Transverse colon (tissue), 4 donors: ENCODE results near the gene NUAK2. TPM values are rescaled to one million over a fixed set of nuclear protein-coding genes. Genes with fewer than 3 reads are reported as not detected.

ENCODE experiments used
- DNase-seq: peaks from one replicate; pipeline ENCODE4 v3.0.0-alpha.2; 2019
- H3K27ac ChIP-seq, 4 donors: fragments of 200-600 bp; sonication (generic); 2 replicates each; pipeline ENCODE4 v1.5.1; 2016 to 2018; ENCODE audit warnings: inconsistent platforms in 4 of 4
- H3K27me3 ChIP-seq: fragments of 200-600 bp; sonication (generic); 2 replicates; pipeline ENCODE4 v1.5.1; 2017; ENCODE audit warnings: inconsistent platforms
- H3K36me3 ChIP-seq, 4 donors: fragments of 200-600 bp; sonication (generic); 2 replicates each; pipeline ENCODE4 v1.5.1; 2017 to 2019; ENCODE audit warnings: inconsistent platforms in 4 of 4
- H3K4me1 ChIP-seq, 4 donors: fragments of 200-600 bp; sonication (generic); 2 replicates each; pipeline ENCODE4 v1.5.1; 2017 to 2020; ENCODE audit warnings: inconsistent platforms in 4 of 4
- H3K4me3 ChIP-seq, 4 donors: fragments of 200-600 bp; sonication (generic); 1 replicate in 1 of 4; 2 replicates in 3 of 4; pipeline versions ENCODE4 v1.5.1 to v1.6.1; 2017 to 2019; ENCODE audit warnings: inconsistent platforms in 4 of 4
- H3K9me3 ChIP-seq, 2 donors: fragments of 200-600 bp; sonication (generic); 2 replicates each; pipeline ENCODE4 v1.5.1; 2017 to 2019; ENCODE audit warnings: inconsistent platforms in 2 of 2
- CTCF ChIP-seq, 5 experiments: fragments of 200-600 bp in 3 of 5; fragments of 450-650 bp in 2 of 5; sonication (generic) in 3 of 5; IDR thresholded peaks; 1 replicate in 2 of 5; 2 replicates in 3 of 5; pipeline ENCODE4 v1.5.1; 2016 to 2017; ENCODE audit warnings: antibody characterized with exemption in 5 of 5, inconsistent platforms in 3 of 5, mild to moderate bottlenecking in 2 of 5, moderate library complexity in 1 of 5
- EP300 ChIP-seq: sonication (generic); formaldehyde crosslinking; IDR thresholded peaks from one replicate; pipeline ENCODE4 v1.6.1; 2017; ENCODE audit warnings: antibody characterized with exemption, low read depth
- POLR2A ChIP-seq: fragments of 450-650 bp; IDR thresholded peaks from one replicate; pipeline ENCODE4 v1.6.1; 2016; ENCODE audit warnings: antibody characterized with exemption, mild to moderate bottlenecking, moderate library complexity
- POLR2AphosphoS5 ChIP-seq, 3 donors: sonication (generic); formaldehyde crosslinking; IDR thresholded peaks; one replicate each; pipeline ENCODE4 v1.6.1; 2016; ENCODE audit warnings: antibody characterized with exemption in 3 of 3
- WGBS, 2 donors: methylation state at CpG; one replicate each; pipeline ENCODE4 v1.1.5; 2018; ENCODE audit warnings: low coverage in 1 of 2; 5-methylcytosine and 5-hydroxymethylcytosine counted together
- in situ Hi-C, 4 donors: fragments of 200-750 bp; cut with MboI; loops; one replicate each; pipeline versions ENCODE4 v1.15.0 to v1.15.1; 2017; ENCODE audit warnings: low sequenced_read_pairs in 3 of 4, low pct_ligation_motif_present in 1 of 4, low pct_unique_long_range_greater_than_20kb in 1 of 4
- intact Hi-C: fragments of 100-400 bp; cut with DNase I; formaldehyde crosslinking; loops from one replicate; pipeline ENCODE4 v1.15.1; 2023; ENCODE audit warnings: low total_unique reads
- total RNA-seq, 4 donors: library from RNA; depleted of rRNA; stranded (reverse); fragments of >200 nt; gene quantifications; one replicate each; pipeline ENCODE4 v1.1.0, GENCODE V29; 2016

NUAK2 gene
- total RNA-seq, 4 donors from 2014 or later = 12.5 to 46.8 (median 24.4) TPM

GRCh38 chr1:205267306-205267902, 54.1 kb downstream of the NUAK2 start:
- DNase-seq = no peak
- Histone ChIP-seq H3K9me3 (no peaks in the 10 kb centered on the region), H3K4me3 (no peak overlapping the region), H3K36me3 (no peaks in the 10 kb centered on the region), H3K27ac (no peak overlapping the region), H3K27me3 (no peaks in the 10 kb centered on the region), H3K4me1 (peaks cover 0 to 25% (median 8%) of the 10 kb centered on the region in 4 donors)
- in situ Hi-C loops = no loop called here
- 60 to 77% methylated on average over 3 to 8 of the region's 8 CpGs for WGBS, 2 donors
- intact Hi-C loops = no loop called here
- TF ChIP-seq POLR2AphosphoS5 (IDR thresholded peaks at IDR 0.05) (no peak), CTCF (IDR thresholded peaks at IDR 0.05) (no peak), EP300 (no peak), POLR2A (no peak)

GRCh38 chr1:205266611-205267305, 54.8 kb downstream of the NUAK2 start:
- Histone ChIP-seq H3K4me3 (no peak overlapping the region), H3K4me1 (peaks cover 0 to 31% (median 10%) of the 10 kb centered on the region in 4 donors), H3K27me3 (no peaks in the 10 kb centered on the region), H3K36me3 (no peaks in the 10 kb centered on the region), H3K9me3 (no peaks in the 10 kb centered on the region), H3K27ac (no peak overlapping the region)
- intact Hi-C loops (no loop called here), in situ Hi-C loops (no loop called here)
- TF ChIP-seq POLR2A = no peak
- TF ChIP-seq CTCF (IDR thresholded peaks at IDR 0.05) = no peak
- TF ChIP-seq POLR2AphosphoS5 (IDR thresholded peaks at IDR 0.05) = no peak
- TF ChIP-seq EP300 = no peak
- DNase-seq = no peak
- 72 to 84% methylated on average over 9 to 10 of the region's 10 CpGs for WGBS, 2 donors

- Histone ChIP-seq H3K9me3 (no peaks in the 10 kb centered on the region), H3K4me1 (peaks cover 0 to 38% (median 3%) of the 10 kb centered on the region in 4 donors), H3K27ac (no peak overlapping the region), H3K4me3 (no peak overlapping the region), H3K36me3 (no peaks in the 10 kb centered on the region), H3K27me3 (no peaks in the 10 kb centered on the region)
- 87 to 100% methylated on average over 1 to 2 of the region's 2 CpGs for WGBS, 2 donors
- no peak for TF ChIP-seq EP300
- intact Hi-C loops (no loop called here), in situ Hi-C loops (no loop called here)
- DNase-seq = no peak
These were observed 57.9 kb downstream of the NUAK2 start for GRCh38 chr1:205263580-205264190.

- WGBS, 2 donors = 64 to 72% methylated on average over 2 to 8 of the region's 8 CpGs
- DNase-seq = no peak
- H3K36me3 ChIP-seq = no peaks in the 10 kb centered on the region
- H3K4me3 ChIP-seq = no peak overlapping the region
- no peaks in the 10 kb centered on the region for H3K27me3 ChIP-seq
- in situ Hi-C loops = no loop called here
- H3K27ac ChIP-seq = no peak overlapping the region
- TF ChIP-seq EP300 (no peak), CTCF (IDR thresholded peaks at IDR 0.05) (no peak), POLR2A (no peak), POLR2AphosphoS5 (IDR thresholded peaks at IDR 0.05) (no peak)
- intact Hi-C loops = no loop called here
- no peaks in the 10 kb centered on the region for H3K9me3 ChIP-seq
- H3K4me1 ChIP-seq = peaks cover 0 to 37% (median 3%) of the 10 kb centered on the region in 4 donors
These were observed 58.8 kb downstream of the NUAK2 start for GRCh38 chr1:205262731-205263171.
